Ovary (tissue), 3 donors: Measurements from ENCODE around the gene ZNF746.

Source experiments
- CTCF ChIP-seq, 3 donors: fragments of 450-650 bp in 2 of 3; fragments of 200-600 bp in 1 of 3; IDR thresholded peaks; one replicate each; pipeline versions ENCODE4 v1.5.1 to v1.8.0; 2016 to 2022; ENCODE audit warnings: antibody characterized with exemption in 3 of 3, mild to moderate bottlenecking in 1 of 3
- POLR2A ChIP-seq: fragments of 450-650 bp; IDR thresholded peaks from one replicate; pipeline ENCODE4 v1.6.1; 2017; ENCODE audit warnings: antibody characterized with exemption, mild to moderate bottlenecking, moderate library complexity
- donor health status: DM: no; HTN: no; CAD: no.

- TF ChIP-seq POLR2A: no peak
- no peak for TF ChIP-seq CTCF (IDR thresholded peaks at IDR 0.05)
Measured at GRCh38 chr7:149524394-149524793, 26.8 kb upstream of the ZNF746 start.
